GM12891 (cell line): ENCODE results near the gene KTI12.

Experiments used
- PAX5 ChIP-seq: IDR thresholded peaks from 2 replicates; pipeline ENCODE4 v1.6.1; 2011; ENCODE audit warnings: low read length, moderate library complexity, mild to moderate bottlenecking; ENCODE audit not compliant: insufficient read depth, severe bottlenecking
- POLR2A ChIP-seq: IDR thresholded peaks from 2 replicates; pipeline ENCODE4 v1.6.1; 2011; ENCODE audit warnings: low read depth, low read length, control low read depth
- POLR2AphosphoS5 ChIP-seq: IDR thresholded peaks from 2 replicates; pipeline ENCODE4 v1.6.1; 2011; ENCODE audit warnings: low read depth, low read length, control low read depth
- SPI1 ChIP-seq: IDR thresholded peaks from 2 replicates; pipeline ENCODE4 v1.6.1; 2011; ENCODE audit warnings: low read depth, low read length, control low read depth
- TAF1 ChIP-seq: IDR thresholded peaks from 2 replicates; pipeline ENCODE4 v1.6.1; 2011; ENCODE audit warnings: low read depth, low read length, control low read depth

DNA sequence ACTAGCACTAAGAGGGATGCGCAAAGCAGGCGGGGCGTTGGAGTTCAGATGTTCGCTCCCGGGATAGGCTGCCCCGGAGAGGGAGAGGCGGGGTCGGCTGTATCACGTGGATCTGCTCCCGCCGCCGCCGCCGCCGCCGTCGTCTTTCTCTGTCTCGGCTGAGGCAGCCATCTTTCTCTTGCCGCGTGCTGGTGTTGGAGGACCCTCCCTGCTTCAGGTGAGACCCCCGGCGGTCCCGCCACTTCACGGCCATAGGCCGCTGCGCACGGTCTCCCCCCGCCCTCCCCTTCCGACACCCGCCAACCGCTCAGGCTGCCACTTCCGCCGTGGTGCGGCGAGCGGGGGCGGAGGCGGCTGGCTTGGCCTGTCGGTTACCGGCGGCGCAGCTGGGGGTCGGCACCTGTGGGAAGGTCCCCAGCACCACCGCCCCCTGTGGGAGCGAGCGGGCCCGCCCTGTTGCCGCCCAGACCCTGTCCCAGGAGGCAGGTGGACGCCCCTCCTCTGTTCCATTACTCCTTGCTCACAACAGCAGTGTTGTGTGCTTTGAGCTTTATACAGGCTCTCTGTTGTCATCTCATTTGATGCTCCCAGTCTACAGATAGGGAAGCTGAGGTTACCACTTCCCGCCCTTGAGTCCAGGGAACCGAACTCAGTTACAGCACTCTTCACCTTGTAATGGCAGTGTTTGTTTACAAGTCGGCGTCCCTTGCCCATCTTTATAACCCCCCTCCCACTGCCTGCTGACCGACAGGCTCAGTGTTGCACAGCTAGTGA is 22.7 kb upstream of the KTI12 start, which contains the start of gene BTF3L4:
- TF ChIP-seq POLR2A, result peak; percentile 46
- peak; percentile 58; the same call in 1 of the 2 replicates for TF ChIP-seq POLR2AphosphoS5
- TF ChIP-seq SPI1, result peak; percentile 35; the same call in 1 of the 2 replicates
- TF ChIP-seq TAF1, result peak; percentile 74
- TF ChIP-seq PAX5, result no peak
